Measurements from ENCODE around the gene CPNE2.
"Not testable (repeated sequence)": the region's sequence is repeated elsewhere in the genome, so short reads cannot be mapped to it uniquely, and the experiment has no call there.

CPNE2 gene

GRCh38 chr16:57107321-57107922 is 15.0 kb downstream of the CPNE2 start:
- no peak for DNase-seq (ENCODE audit: low read depth)
- TF ChIP-seq, protein P1, sequence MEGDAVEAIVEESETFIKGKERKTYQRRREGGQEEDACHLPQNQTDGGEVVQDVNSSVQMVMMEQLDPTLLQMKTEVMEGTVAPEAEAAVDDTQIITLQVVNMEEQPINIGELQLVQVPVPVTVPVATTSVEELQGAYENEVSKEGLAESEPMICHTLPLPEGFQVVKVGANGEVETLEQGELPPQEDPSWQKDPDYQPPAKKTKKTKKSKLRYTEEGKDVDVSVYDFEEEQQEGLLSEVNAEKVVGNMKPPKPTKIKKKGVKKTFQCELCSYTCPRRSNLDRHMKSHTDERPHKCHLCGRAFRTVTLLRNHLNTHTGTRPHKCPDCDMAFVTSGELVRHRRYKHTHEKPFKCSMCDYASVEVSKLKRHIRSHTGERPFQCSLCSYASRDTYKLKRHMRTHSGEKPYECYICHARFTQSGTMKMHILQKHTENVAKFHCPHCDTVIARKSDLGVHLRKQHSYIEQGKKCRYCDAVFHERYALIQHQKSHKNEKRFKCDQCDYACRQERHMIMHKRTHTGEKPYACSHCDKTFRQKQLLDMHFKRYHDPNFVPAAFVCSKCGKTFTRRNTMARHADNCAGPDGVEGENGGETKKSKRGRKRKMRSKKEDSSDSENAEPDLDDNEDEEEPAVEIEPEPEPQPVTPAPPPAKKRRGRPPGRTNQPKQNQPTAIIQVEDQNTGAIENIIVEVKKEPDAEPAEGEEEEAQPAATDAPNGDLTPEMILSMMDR (IDR thresholded peaks at IDR 0.05; ENCODE audit: control insufficient read depth, extremely low read depth, insufficient read depth), result no peak
- no peak overlapping the region for H3K4me3 ChIP-seq (ENCODE audit: low read depth, low read length)

- TF ChIP-seq, protein P1 (IDR thresholded peaks at IDR 0.05; ENCODE audit: control insufficient read depth, extremely low read depth, insufficient read depth), result no peak
- DNase-seq (ENCODE audit: low read depth), result no peak
Observed at GRCh38 chr16:57108432-57108831, 16.0 kb downstream of the CPNE2 start.

GRCh38 chr16:57109259-57110105 is 17.1 kb downstream of the CPNE2 start:
- H3K4me3 ChIP-seq (ENCODE audit: low read depth, low read length); DNase-seq (ENCODE audit: low read depth): not testable (repeated sequence)

More at GRCh38 chr16:57108432-57108831, 16.0 kb downstream of the CPNE2 start:
- H3K4me3 ChIP-seq (ENCODE audit: low read depth, low read length), result no peak overlapping the region

GRCh38 chr16:57110937-57111336 is 18.6 kb downstream of the CPNE2 start:
- DNase-seq (ENCODE audit: low read depth), result no peak
- TF ChIP-seq, protein P1 (IDR thresholded peaks at IDR 0.05; ENCODE audit: control insufficient read depth, extremely low read depth, insufficient read depth), result no peak
- no peak overlapping the region for H3K4me3 ChIP-seq (ENCODE audit: low read depth, low read length)

DNA sequence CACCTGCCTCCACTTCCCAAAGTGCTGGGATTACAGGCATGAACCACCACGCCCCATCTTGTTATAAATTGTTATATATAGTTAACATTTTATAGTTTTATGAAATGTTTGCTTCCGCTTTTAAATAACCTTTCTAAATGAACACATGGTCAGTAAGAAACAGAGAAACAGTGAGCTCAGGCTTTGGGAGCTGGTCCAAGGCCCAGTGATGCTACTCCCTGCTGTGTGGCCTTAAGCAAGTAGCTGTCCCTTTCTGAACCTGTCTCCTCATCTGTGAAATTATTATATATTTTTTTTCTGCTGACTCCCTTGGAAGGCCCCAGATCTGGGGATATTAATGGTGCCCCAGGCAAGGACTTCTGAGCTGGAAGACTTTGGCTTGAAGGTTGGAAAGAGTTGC is 19.0 kb downstream of the CPNE2 start:
- DNase-seq (ENCODE audit: low read depth), result no peak
- TF ChIP-seq, protein P1 (IDR thresholded peaks at IDR 0.05; ENCODE audit: control insufficient read depth, extremely low read depth, insufficient read depth), result no peak
- H3K4me3 ChIP-seq (ENCODE audit: low read depth, low read length), result no peak overlapping the region

DNA sequence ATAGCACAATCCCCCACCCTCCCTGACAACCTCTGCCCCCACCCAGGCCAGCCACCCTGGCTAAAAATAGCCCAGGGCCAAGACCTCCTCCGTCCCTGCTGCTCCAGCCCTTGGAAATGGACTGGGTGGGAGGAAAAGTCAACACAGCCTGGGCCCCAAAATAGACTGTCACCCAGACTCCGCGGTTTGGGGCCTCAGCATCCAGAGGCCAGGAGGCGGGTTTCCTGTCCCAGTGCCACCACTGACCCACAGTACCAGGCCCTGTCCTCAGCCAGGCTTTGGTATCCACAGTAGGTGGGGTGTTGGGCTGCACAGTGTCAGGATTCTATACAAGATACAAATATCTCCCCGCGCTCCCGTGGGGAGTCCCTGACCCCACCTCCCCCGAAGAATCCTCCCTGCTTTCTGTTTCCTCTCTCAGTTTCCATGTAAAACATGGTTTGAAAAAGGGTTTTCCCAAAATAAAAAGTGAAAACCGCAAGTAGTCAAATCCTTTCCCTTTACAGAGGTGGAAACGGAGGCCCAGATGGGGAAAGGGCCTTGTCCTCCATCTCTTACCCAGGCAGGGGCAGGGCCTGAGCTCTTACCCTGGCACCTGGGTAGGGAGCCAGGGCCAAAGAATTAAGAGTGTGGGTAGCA is 20.1 kb downstream of the CPNE2 start:
- H3K4me3 ChIP-seq (ENCODE audit: low read depth, low read length), result no peak overlapping the region
- DNase-seq (ENCODE audit: low read depth), result no peak
- TF ChIP-seq, protein P1 (IDR thresholded peaks at IDR 0.05; ENCODE audit: control insufficient read depth, extremely low read depth, insufficient read depth), result no peak

GRCh38 chr16:57113042-57113453 is 20.7 kb downstream of the CPNE2 start:
- TF ChIP-seq, protein P1 (IDR thresholded peaks at IDR 0.05; ENCODE audit: control insufficient read depth, extremely low read depth, insufficient read depth), result no peak
- DNase-seq (ENCODE audit: low read depth), result no peak
- H3K4me3 ChIP-seq (ENCODE audit: low read depth, low read length), result no peak overlapping the region
